Activated T-helper 17 cell treated with anti-CD3 and anti-CD28 coated beads, Interleukin-2, amount 50 U/mL, for 72 hours (primary cell): ENCODE data around the gene HNRNPU. TPM values are rescaled to one million over a fixed set of nuclear protein-coding genes. Genes with fewer than 3 reads are reported as not detected.

Experiments used
- ATAC-seq: fragments of 150-1000 bp; cut with Tn5 transposase; replicated peaks from 2 replicates; pipeline ENCODE4 v1.10.0; 2021; ENCODE audit warnings: mild to moderate bottlenecking, moderate library complexity
- H3K27ac Mint-ChIP-seq: one replicate; pipeline ENCODE4 v1.8.0; 2022; ENCODE audit warnings: mixed read lengths
- H3K27me3 Mint-ChIP-seq: one replicate; pipeline ENCODE4 v1.8.0; 2022; ENCODE audit warnings: mixed read lengths
- H3K36me3 Mint-ChIP-seq: one replicate; pipeline ENCODE4 v1.8.0; 2022; ENCODE audit warnings: low read depth, mild to moderate bottlenecking, mixed read lengths
- H3K4me1 Mint-ChIP-seq: one replicate; pipeline ENCODE4 v1.8.0; 2022; ENCODE audit warnings: mixed read lengths
- H3K4me3 Mint-ChIP-seq: one replicate; pipeline ENCODE4 v1.8.0; 2022; ENCODE audit warnings: mild to moderate bottlenecking, mixed read lengths
- H3K9me3 Mint-ChIP-seq: one replicate; pipeline ENCODE4 v1.8.0; 2022; ENCODE audit warnings: mixed read lengths
- total RNA-seq, 2 donors: library from RNA; stranded (reverse); gene quantifications; one replicate each; pipeline ENCODE4 v1.2.3, GENCODE V29; 2022

HNRNPU gene
- total RNA-seq, 2 donors from 2014 or later: 336 to 438 TPM

GRCh38 chr1:244854865-244855578 is 9.3 kb downstream of the HNRNPU start:
- Mint-ChIP-seq H3K4me3 (peak overlapping the region; percentile 95), H3K4me1 (peaks cover 56% of the 10 kb centered on the region), H3K27ac (peak overlapping the region; percentile 44), H3K36me3 (peaks cover 100% of the 10 kb centered on the region), H3K9me3 (no peaks in the 10 kb centered on the region), H3K27me3 (no peaks in the 10 kb centered on the region)
- no peak for ATAC-seq

GRCh38 chr1:244854166-244854565 is 10.2 kb downstream of the HNRNPU start:
- Mint-ChIP-seq H3K27ac (peak overlapping the region; percentile 21), H3K4me3 (peak overlapping the region; percentile 95), H3K9me3 (no peaks in the 10 kb centered on the region), H3K27me3 (no peaks in the 10 kb centered on the region), H3K4me1 (peaks cover 57% of the 10 kb centered on the region), H3K36me3 (peaks cover 100% of the 10 kb centered on the region)
- no peak for ATAC-seq

GRCh38 chr1:244852694-244853093 is 11.6 kb downstream of the HNRNPU start:
- no peak for ATAC-seq
- Mint-ChIP-seq H3K4me3 (peak overlapping the region; percentile 24), H3K4me1 (peaks cover 53% of the 10 kb centered on the region), H3K36me3 (peaks cover 100% of the 10 kb centered on the region), H3K27ac (no peak overlapping the region), H3K27me3 (no peaks in the 10 kb centered on the region), H3K9me3 (no peaks in the 10 kb centered on the region)

GRCh38 chr1:244851546-244852231 is 12.7 kb downstream of the HNRNPU start:
- no peaks in the 10 kb centered on the region for H3K9me3 Mint-ChIP-seq
- peak overlapping the region; percentile 66 for H3K27ac Mint-ChIP-seq
- peaks cover 51% of the 10 kb centered on the region for H3K4me1 Mint-ChIP-seq
- peak; percentile 29 for ATAC-seq
- H3K27me3 Mint-ChIP-seq: no peaks in the 10 kb centered on the region
- H3K36me3 Mint-ChIP-seq: peaks cover 100% of the 10 kb centered on the region
- H3K4me3 Mint-ChIP-seq: peak overlapping the region; percentile 24

- Mint-ChIP-seq H3K4me1 (peaks cover 49% of the 10 kb centered on the region), H3K4me3 (no peak overlapping the region), H3K9me3 (no peaks in the 10 kb centered on the region), H3K36me3 (peaks cover 100% of the 10 kb centered on the region), H3K27me3 (no peaks in the 10 kb centered on the region), H3K27ac (no peak overlapping the region)
- no peak for ATAC-seq
These were observed 13.4 kb downstream of the HNRNPU start for GRCh38 chr1:244850896-244851295.

GRCh38 chr1:244850099-244850852 is 14.1 kb downstream of the HNRNPU start:
- Mint-ChIP-seq H3K36me3 (peaks cover 100% of the 10 kb centered on the region), H3K27ac (no peak overlapping the region), H3K4me1 (peaks cover 47% of the 10 kb centered on the region), H3K27me3 (no peaks in the 10 kb centered on the region), H3K4me3 (no peak overlapping the region), H3K9me3 (no peaks in the 10 kb centered on the region)
- no peak for ATAC-seq

- H3K27me3 Mint-ChIP-seq: no peaks in the 10 kb centered on the region
- H3K4me3 Mint-ChIP-seq: no peak overlapping the region
- H3K27ac Mint-ChIP-seq: peak overlapping the region; percentile 47
- no peak for ATAC-seq
- H3K9me3 Mint-ChIP-seq: no peaks in the 10 kb centered on the region
- peaks cover 100% of the 10 kb centered on the region for H3K36me3 Mint-ChIP-seq
- H3K4me1 Mint-ChIP-seq: peaks cover 40% of the 10 kb centered on the region
These were observed 15.0 kb downstream of the HNRNPU start for GRCh38 chr1:244849189-244849866.

- Mint-ChIP-seq H3K27me3 (no peaks in the 10 kb centered on the region), H3K4me1 (peaks cover 27% of the 10 kb centered on the region), H3K4me3 (no peak overlapping the region), H3K27ac (no peak overlapping the region), H3K9me3 (no peaks in the 10 kb centered on the region), H3K36me3 (peaks cover 100% of the 10 kb centered on the region)
- ATAC-seq: no peak
These were observed 17.7 kb downstream of the HNRNPU start for GRCh38 chr1:244846653-244847052.

- peak overlapping the region; percentile 9 for H3K4me3 Mint-ChIP-seq
- H3K9me3 Mint-ChIP-seq: no peaks in the 10 kb centered on the region
- no peaks in the 10 kb centered on the region for H3K27me3 Mint-ChIP-seq
- peaks cover 100% of the 10 kb centered on the region for H3K36me3 Mint-ChIP-seq
- peaks cover 35% of the 10 kb centered on the region for H3K4me1 Mint-ChIP-seq
- ATAC-seq: peak; percentile 23
- H3K27ac Mint-ChIP-seq: peak overlapping the region; percentile 29
These were observed 19.9 kb downstream of the HNRNPU start for GRCh38 chr1:244844155-244845121.

GRCh38 chr1:244843148-244843978 is 21.0 kb downstream of the HNRNPU start:
- H3K36me3 Mint-ChIP-seq: peaks cover 100% of the 10 kb centered on the region
- H3K27me3 Mint-ChIP-seq: no peaks in the 10 kb centered on the region
- no peaks in the 10 kb centered on the region for H3K9me3 Mint-ChIP-seq
- H3K27ac Mint-ChIP-seq: no peak overlapping the region
- ATAC-seq: no peak
- peaks cover 35% of the 10 kb centered on the region for H3K4me1 Mint-ChIP-seq
- no peak overlapping the region for H3K4me3 Mint-ChIP-seq

GRCh38 chr1:244841273-244841927 is 22.9 kb downstream of the HNRNPU start:
- no peaks in the 10 kb centered on the region for H3K27me3 Mint-ChIP-seq
- H3K36me3 Mint-ChIP-seq: peaks cover 100% of the 10 kb centered on the region
- H3K4me3 Mint-ChIP-seq: peak overlapping the region; percentile 93
- H3K27ac Mint-ChIP-seq: peak overlapping the region; percentile 31
- ATAC-seq: no peak
- H3K9me3 Mint-ChIP-seq: no peaks in the 10 kb centered on the region
- peaks cover 39% of the 10 kb centered on the region for H3K4me1 Mint-ChIP-seq

GRCh38 chr1:244840219-244840794 is 24.0 kb downstream of the HNRNPU start:
- Mint-ChIP-seq H3K9me3 (no peaks in the 10 kb centered on the region), H3K4me3 (peak overlapping the region; percentile 93), H3K27me3 (no peaks in the 10 kb centered on the region), H3K4me1 (peaks cover 31% of the 10 kb centered on the region), H3K27ac (peak overlapping the region; percentile 31), H3K36me3 (peaks cover 98% of the 10 kb centered on the region)
- ATAC-seq: no peak
